Peyer's patch (tissue), 4 donors: ENCODE measurements around the gene ADRA2A.

Experiments
- CTCF ChIP-seq, 6 experiments: fragments of 450-650 bp in 4 of 6; fragments of 200-600 bp in 2 of 6; sonication (generic) in 1 of 6; IDR thresholded peaks; one replicate each; pipeline ENCODE4 v1.5.1; 2017 to 2019; ENCODE audit warnings: antibody characterized with exemption in 6 of 6, mild to moderate bottlenecking in 3 of 6, moderate library complexity in 1 of 6
- POLR2A ChIP-seq, 2 donors: fragments of 450-650 bp; IDR thresholded peaks; one replicate each; pipeline ENCODE4 v1.5.1; 2017; ENCODE audit warnings: antibody characterized with exemption in 2 of 2, mild to moderate bottlenecking in 2 of 2, moderate library complexity in 2 of 2

GRCh38 chr10:111072232-111072631 lies 4.6 kb upstream of the ADRA2A start:
- TF ChIP-seq CTCF (IDR thresholded peaks at IDR 0.05) (no peak), POLR2A (IDR thresholded peaks at IDR 0.05) (no peak)
